Dendritic cell treated with granulocyte-macrophage colony-stimulating factor and Interleukin-4, amounts not matched to agents 40 ng/mL and 50 ng/mL, for 4 days (primary cell): ENCODE measurements around the gene TP63.
"Not testable (repeated sequence)": the region's sequence is repeated elsewhere in the genome, so short reads cannot be mapped to it uniquely, and the experiment has no call there.

Experiments used
- H3K27ac Mint-ChIP-seq: one replicate; pipeline ENCODE4 v1.8.0; 2022; ENCODE audit warnings: mild to moderate bottlenecking, mixed read lengths
- H3K27me3 Mint-ChIP-seq: one replicate; pipeline ENCODE4 v1.8.0; 2022; ENCODE audit warnings: mild to moderate bottlenecking, mixed read lengths
- H3K36me3 Mint-ChIP-seq: one replicate; pipeline ENCODE4 v1.8.0; 2022; ENCODE audit warnings: low read depth, mixed read lengths
- H3K4me1 Mint-ChIP-seq: one replicate; pipeline ENCODE4 v1.8.0; 2022; ENCODE audit warnings: low read depth, mixed read lengths
- H3K4me3 Mint-ChIP-seq: one replicate; pipeline ENCODE4 v1.8.0; 2022; ENCODE audit warnings: mild to moderate bottlenecking, moderate library complexity, mixed read lengths
- H3K9me3 Mint-ChIP-seq: one replicate; pipeline ENCODE4 v1.8.0; 2022; ENCODE audit warnings: mixed read lengths
- intact Hi-C: fragments of 100-400 bp; cut with micrococcal nuclease; formaldehyde crosslinking; loops from one replicate; pipeline ENCODE4 v1.15.0; 2022

The TP63 gene

GRCh38 chr3:189636048-189636447 lies 4.9 kb downstream of the TP63 start:
- no peaks in the 10 kb centered on the region for H3K9me3 Mint-ChIP-seq
- no peak overlapping the region for H3K27ac Mint-ChIP-seq
- intact Hi-C loops: no loop called here
- H3K27me3 Mint-ChIP-seq: peaks cover 2% of the 10 kb centered on the region
- peaks cover 7% of the 10 kb centered on the region for H3K4me1 Mint-ChIP-seq
- no peak overlapping the region for H3K4me3 Mint-ChIP-seq
- H3K36me3 Mint-ChIP-seq: no peaks in the 10 kb centered on the region

GRCh38 chr3:189637750-189638149 lies 6.6 kb downstream of the TP63 start:
- H3K4me1 Mint-ChIP-seq: no peaks in the 10 kb centered on the region
- H3K27ac Mint-ChIP-seq: no peak overlapping the region
- intact Hi-C loops: no loop called here
- H3K27me3 Mint-ChIP-seq: peaks cover 2% of the 10 kb centered on the region
- H3K36me3 Mint-ChIP-seq: no peaks in the 10 kb centered on the region
- no peak overlapping the region for H3K4me3 Mint-ChIP-seq
- no peaks in the 10 kb centered on the region for H3K9me3 Mint-ChIP-seq

- no peaks in the 10 kb centered on the region for H3K9me3 Mint-ChIP-seq
- H3K27ac Mint-ChIP-seq: no peak overlapping the region
- no peak overlapping the region for H3K4me3 Mint-ChIP-seq
- no peaks in the 10 kb centered on the region for H3K36me3 Mint-ChIP-seq
- H3K27me3 Mint-ChIP-seq: peaks cover 2% of the 10 kb centered on the region
- H3K4me1 Mint-ChIP-seq: no peaks in the 10 kb centered on the region
- intact Hi-C loops: no loop called here
Measured at GRCh38 chr3:189638276-189639031, 7.3 kb downstream of the TP63 start.

- Mint-ChIP-seq H3K9me3 (no peaks in the 10 kb centered on the region), H3K27me3 (peaks cover 2% of the 10 kb centered on the region), H3K4me1 (no peaks in the 10 kb centered on the region), H3K36me3 (no peaks in the 10 kb centered on the region), H3K27ac (no peak overlapping the region), H3K4me3 (no peak overlapping the region)
- intact Hi-C loops: no loop called here
Measured at GRCh38 chr3:189641776-189642175, 10.6 kb downstream of the TP63 start.

GRCh38 chr3:189646853-189647542 lies 15.8 kb downstream of the TP63 start:
- intact Hi-C loops: no loop called here
- H3K27me3 Mint-ChIP-seq: no peaks in the 10 kb centered on the region
- H3K4me1 Mint-ChIP-seq: no peaks in the 10 kb centered on the region

GRCh38 chr3:189652042-189652441 lies 20.9 kb downstream of the TP63 start:
- H3K4me1 Mint-ChIP-seq: no peaks in the 10 kb centered on the region
- no peaks in the 10 kb centered on the region for H3K9me3 Mint-ChIP-seq
- H3K4me3 Mint-ChIP-seq: no peak overlapping the region
- H3K27me3 Mint-ChIP-seq: no peaks in the 10 kb centered on the region
- intact Hi-C loops: no loop called here
- no peaks in the 10 kb centered on the region for H3K36me3 Mint-ChIP-seq
- H3K27ac Mint-ChIP-seq: no peak overlapping the region

More at GRCh38 chr3:189646853-189647542, 15.8 kb downstream of the TP63 start:
- no peak overlapping the region for H3K27ac Mint-ChIP-seq
- no peaks in the 10 kb centered on the region for H3K9me3 Mint-ChIP-seq
- H3K4me3 Mint-ChIP-seq: no peak overlapping the region
- no peaks in the 10 kb centered on the region for H3K36me3 Mint-ChIP-seq

GRCh38 chr3:189655617-189656016 lies 24.4 kb downstream of the TP63 start:
- intact Hi-C loops: no loop called here
- Mint-ChIP-seq H3K4me3 (no peak overlapping the region), H3K36me3 (no peaks in the 10 kb centered on the region), H3K27ac (no peak overlapping the region), H3K9me3 (no peaks in the 10 kb centered on the region), H3K27me3 (no peaks in the 10 kb centered on the region), H3K4me1 (no peaks in the 10 kb centered on the region)

GRCh38 chr3:189659571-189659970 lies 28.4 kb downstream of the TP63 start:
- intact Hi-C loops: no loop called here
- H3K4me1 Mint-ChIP-seq: no peaks in the 10 kb centered on the region

GRCh38 chr3:189664311-189664710 lies 33.1 kb downstream of the TP63 start:
- Mint-ChIP-seq H3K9me3 (no peaks in the 10 kb centered on the region), H3K36me3 (no peaks in the 10 kb centered on the region), H3K4me1 (no peaks in the 10 kb centered on the region), H3K27ac (no peak overlapping the region), H3K27me3 (no peaks in the 10 kb centered on the region), H3K4me3 (no peak overlapping the region)
- intact Hi-C loops: no loop called here

More at GRCh38 chr3:189659571-189659970, 28.4 kb downstream of the TP63 start:
- Mint-ChIP-seq H3K9me3 (no peaks in the 10 kb centered on the region), H3K4me3 (no peak overlapping the region), H3K27me3 (no peaks in the 10 kb centered on the region), H3K36me3 (no peaks in the 10 kb centered on the region), H3K27ac (no peak overlapping the region)

- H3K9me3 Mint-ChIP-seq, H3K27me3 Mint-ChIP-seq, intact Hi-C loops, H3K27ac Mint-ChIP-seq, H3K4me3 Mint-ChIP-seq, H3K4me1 Mint-ChIP-seq, H3K36me3 Mint-ChIP-seq: not testable (repeated sequence)
Measured at GRCh38 chr3:189672346-189672745, 41.2 kb downstream of the TP63 start.

- H3K4me3 Mint-ChIP-seq: no peak overlapping the region
- H3K4me1 Mint-ChIP-seq: peaks cover 5% of the 10 kb centered on the region
- no peaks in the 10 kb centered on the region for H3K9me3 Mint-ChIP-seq
- H3K36me3 Mint-ChIP-seq: no peaks in the 10 kb centered on the region
- intact Hi-C loops: no loop called here
- H3K27ac Mint-ChIP-seq: no peak overlapping the region
- H3K27me3 Mint-ChIP-seq: peaks cover 2% of the 10 kb centered on the region
Measured at GRCh38 chr3:189673535-189673934, 42.3 kb downstream of the TP63 start.

- no peaks in the 10 kb centered on the region for H3K36me3 Mint-ChIP-seq
- intact Hi-C loops: no loop called here
- no peak overlapping the region for H3K27ac Mint-ChIP-seq
- H3K9me3 Mint-ChIP-seq: no peaks in the 10 kb centered on the region
- H3K4me3 Mint-ChIP-seq: no peak overlapping the region
- H3K27me3 Mint-ChIP-seq: peaks cover 2% of the 10 kb centered on the region
- H3K4me1 Mint-ChIP-seq: peaks cover 5% of the 10 kb centered on the region
Measured at GRCh38 chr3:189674249-189674913, 43.2 kb downstream of the TP63 start.

GRCh38 chr3:189677667-189678066 lies 46.5 kb downstream of the TP63 start:
- no peaks in the 10 kb centered on the region for H3K9me3 Mint-ChIP-seq
- H3K4me3 Mint-ChIP-seq: no peak overlapping the region
- H3K36me3 Mint-ChIP-seq: no peaks in the 10 kb centered on the region
- intact Hi-C loops: no loop called here
- no peaks in the 10 kb centered on the region for H3K4me1 Mint-ChIP-seq
- no peaks in the 10 kb centered on the region for H3K27me3 Mint-ChIP-seq
- no peak overlapping the region for H3K27ac Mint-ChIP-seq

GRCh38 chr3:189680723-189681122 lies 49.5 kb downstream of the TP63 start:
- Mint-ChIP-seq H3K9me3 (no peaks in the 10 kb centered on the region), H3K36me3 (no peaks in the 10 kb centered on the region), H3K4me1 (no peaks in the 10 kb centered on the region), H3K4me3 (no peak overlapping the region), H3K27ac (no peak overlapping the region), H3K27me3 (no peaks in the 10 kb centered on the region)
- intact Hi-C loops: no loop called here
